ENCODE results near the gene PSMC3.

DNA sequence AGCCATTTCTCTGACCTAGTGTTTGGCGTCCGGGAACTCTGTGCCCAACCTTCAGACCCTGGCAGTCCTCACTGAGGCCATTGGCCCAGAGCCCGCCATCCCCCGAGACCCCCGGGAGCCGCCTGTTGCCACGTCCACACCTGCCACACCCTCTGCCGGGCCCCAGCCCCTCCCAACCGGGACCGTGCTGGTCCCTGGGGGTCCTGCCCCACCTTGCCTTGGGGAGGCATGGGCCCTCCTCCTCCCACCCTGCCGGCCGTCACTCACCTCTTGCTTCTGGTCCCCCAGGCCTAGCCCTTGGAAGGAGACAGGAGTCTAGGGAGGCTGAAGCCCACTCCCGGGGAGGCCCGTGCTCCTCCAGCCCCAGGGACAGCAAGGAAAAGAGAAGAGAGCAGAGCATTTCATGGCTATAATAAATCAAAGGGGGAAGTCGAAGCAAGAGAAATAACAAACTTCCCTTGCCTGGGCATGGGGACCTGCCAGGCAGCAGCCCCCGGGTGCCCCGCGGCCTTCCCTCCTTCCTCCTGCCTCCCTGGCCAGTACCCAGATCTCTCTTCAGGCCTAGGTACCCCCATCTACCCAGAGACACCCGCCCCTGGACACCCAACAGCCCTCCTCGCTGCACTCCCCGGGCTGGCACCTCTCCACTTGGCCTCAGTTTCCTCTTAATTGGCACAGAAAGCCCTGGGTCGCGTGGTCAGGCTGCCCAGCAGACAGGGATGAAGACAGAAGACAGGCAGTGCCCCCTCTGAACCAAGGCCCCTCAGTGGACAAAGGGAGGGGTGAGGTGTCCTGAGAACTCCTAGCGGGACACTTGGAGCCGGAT is 30.8 kb downstream of the PSMC3 start:
- no peak for TF ChIP-seq IRF2 (CRISPR knock-in tag; IDR thresholded peaks at IDR 0.05)
- TF ChIP-seq PTBP1 (IDR thresholded peaks at IDR 0.05; ENCODE audit: low read depth, low read length, poor library complexity, severe bottlenecking) = no peak
